Renal pelvis (tissue), 4 donors: ENCODE data around the gene AXIN1. TPM values are rescaled to one million over a fixed set of nuclear protein-coding genes. Genes with fewer than 3 reads are reported as not detected.
"Not testable (repeated sequence)": the region's sequence is repeated elsewhere in the genome, so short reads cannot be mapped to it uniquely, and the experiment has no call there.

Source experiments
- DNase-seq: peaks from one replicate; pipeline ENCODE4 v3.0.0-alpha.2; 2013
- polyA plus RNA-seq, 3 donors: library from polyadenylated mRNA; unstranded; fragments of 120-200 nt; gene quantifications; one replicate each; pipeline ENCODE4 v1.2.1, GENCODE V29; 2013; ENCODE audit not compliant: insufficient read length in 3 of 3

Gene AXIN1
- polyA plus RNA-seq, 3 donors = 21.9 to 22.9 (median 22.7) TPM

DNA sequence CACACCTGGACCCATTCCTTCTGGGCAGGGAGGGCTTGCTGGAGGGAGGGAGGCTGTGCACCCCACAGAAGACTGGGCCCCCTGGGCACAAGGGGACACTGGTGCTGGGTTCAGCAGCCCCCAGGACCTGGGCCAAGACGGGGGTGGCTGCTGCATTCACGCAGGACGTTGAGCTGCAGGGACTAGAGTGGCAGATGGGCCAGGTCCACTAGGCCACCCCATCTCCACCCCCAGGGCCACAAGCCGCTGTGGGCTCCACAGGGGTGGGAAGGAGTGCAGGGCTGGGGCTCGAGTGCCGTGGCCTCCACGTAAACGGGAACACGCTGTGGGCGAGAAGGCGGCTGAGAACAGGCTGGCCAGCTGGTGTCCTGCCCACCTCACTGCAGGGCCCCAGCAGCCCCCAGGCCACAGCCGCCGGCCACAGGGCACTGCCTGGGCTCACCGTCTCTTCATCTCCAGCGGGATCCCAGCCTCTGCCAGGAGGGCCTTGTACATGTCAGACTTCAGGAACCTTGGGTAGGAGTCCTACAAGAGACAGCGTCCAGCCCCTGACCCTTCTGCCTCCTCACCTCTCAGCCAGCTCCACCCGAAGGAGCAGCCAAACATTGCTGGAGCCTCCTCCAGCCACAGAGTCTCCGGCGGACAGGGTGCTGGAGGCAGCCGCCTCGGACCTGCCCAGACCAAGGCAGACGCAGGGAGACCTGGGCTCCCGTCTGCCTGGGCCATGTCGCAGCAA, 83.3 kb downstream of the AXIN1 start:
- DNase-seq = no peak

DNA sequence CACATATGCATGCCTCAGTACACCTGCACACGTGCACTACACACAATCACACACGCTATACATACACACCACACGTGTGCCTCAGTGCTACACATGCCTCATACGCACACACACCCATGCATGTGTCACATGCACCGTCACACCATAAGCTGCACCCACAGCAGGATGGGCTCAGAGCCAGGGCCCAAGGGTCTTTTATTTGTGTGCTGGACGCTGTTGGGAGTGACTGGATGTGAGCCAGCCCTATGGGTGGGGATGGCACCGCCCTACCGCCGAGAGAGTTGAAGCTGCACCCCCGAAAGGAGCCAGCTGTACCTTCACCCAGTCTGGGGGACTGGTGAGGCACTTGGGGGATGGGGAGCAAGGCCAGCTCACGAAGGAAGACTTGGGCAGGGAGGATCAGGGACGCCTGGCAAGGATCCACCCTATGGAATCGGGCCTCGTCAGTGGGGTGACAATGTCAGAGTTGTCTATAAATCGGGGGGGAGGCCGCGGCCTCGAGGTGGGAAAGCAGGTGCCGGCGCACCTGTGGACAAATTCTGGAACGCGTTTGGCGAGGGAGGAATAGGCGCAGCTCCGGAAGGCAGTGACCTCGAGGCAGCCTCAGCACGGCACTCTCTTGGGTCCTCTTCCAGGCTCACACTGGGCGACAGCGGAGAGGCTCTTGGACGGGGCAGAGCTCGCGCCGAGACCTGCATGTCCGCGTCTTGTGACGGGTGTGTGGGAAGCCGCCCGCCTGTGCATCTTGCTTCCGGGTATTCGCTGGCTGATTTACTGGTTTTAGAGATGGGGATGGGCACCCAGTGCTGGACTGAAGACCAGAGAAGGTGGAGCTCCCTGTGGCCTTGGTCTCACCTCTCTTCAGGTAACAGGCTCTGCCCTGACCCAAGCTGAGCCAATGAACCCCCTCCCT, 84.1 kb downstream of the AXIN1 start:
- no peak for DNase-seq

DNA sequence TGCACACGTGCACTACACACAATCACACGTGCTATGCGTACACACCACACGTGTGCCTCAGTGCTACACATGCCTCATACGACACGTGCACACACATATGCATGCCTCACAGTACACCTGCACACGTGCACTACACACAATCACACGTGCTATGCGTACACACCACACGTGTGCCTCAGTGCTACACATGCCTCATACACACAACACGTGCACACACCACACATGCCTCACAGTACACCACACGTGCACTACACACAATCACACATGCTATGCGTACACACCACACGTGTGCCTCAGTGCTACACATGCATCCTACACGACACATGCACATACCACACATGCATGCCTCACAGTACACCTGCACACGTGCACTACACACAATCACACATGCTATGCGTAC, 85.0 kb downstream of the AXIN1 start:
- DNase-seq = not testable (repeated sequence)

DNA sequence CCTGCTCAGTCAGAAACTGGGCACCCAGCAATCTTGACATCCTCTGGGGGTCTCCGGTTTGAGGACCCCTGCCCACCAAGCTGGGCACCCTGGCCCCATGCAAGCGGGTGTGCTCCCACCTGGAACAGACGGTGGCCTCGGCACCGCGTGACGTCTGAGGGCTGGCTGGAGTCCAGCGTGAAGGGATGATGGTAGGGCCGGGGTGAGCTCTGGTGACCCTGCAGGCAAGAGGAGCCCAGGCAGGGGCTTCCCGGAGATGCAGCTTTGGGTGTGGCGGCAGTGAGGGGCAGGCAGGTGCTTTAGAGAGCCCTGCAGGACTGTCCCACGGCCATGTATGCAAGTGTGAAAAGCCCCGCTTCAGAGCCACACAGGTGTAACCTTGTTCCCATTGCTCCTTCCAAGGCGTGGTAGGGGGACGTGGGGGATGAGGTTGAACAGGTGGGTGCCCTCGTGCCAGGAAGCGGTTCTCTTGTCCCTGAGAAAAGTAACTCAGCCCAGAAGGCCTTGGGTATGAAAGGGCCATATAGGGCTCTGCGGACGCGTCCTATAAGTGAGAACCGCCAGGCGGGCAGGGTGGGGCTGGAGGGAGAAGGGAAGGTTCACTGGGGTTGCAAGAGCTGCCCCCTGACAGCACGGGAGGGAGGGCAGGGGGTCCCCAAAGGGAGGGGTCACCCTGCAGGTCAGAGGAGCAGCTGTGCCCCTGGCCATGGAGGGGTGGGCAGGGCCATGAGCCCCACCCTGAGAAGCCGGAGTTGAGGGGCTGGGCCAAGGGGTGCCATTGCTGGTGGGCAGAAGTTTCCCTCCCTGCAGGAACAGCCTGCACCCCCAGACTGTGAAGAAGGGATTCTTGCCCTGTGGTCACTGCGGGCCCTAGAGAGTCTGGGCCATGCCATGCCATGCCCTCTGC, 86.0 kb downstream of the AXIN1 start:
- no peak for DNase-seq

DNA sequence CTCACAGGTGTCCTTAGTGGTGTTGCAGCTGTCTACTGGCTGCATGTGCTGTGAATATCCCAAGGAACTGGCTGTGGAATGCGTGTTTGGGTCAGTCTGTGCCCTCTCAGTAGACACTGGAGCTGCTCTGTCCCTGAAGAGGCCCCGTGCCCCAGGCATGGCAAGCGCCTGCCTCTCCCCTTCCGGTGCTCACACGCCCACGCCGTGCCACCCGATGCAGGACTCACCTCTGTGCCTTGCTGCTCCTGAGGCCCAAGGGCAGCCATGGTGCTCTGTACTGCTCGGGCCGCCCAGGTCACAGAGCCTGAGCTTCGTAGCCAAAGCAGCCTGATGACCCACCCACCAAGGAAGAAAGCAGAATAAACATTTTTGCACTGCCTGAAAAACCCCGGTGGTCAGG, 86.8 kb downstream of the AXIN1 start:
- no peak for DNase-seq

DNA sequence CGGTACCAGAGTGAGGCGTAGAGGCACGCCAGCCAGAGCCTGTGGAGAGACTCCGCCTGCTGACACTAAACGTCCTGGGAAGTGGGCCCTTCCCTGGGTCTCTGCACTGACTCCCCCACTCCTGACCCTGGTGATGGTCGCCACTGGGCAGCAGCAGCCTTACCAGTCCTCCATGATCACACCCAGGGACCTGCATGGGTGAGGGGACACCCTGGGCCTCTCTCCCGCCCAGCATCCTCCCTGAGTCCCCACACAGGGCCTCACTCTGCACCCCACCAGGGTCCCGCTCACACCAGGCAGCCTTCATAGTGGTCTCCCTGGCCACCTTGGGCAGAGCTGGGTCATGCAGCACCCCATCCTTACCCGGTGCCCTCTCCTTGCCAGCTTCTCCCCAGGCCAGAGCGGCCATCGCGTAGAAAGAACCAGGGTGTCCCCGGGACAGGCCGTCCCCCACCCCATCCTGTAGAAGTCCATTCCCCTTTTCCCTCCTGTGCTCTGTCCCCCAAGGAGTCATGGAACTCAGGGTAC, 87.5 kb downstream of the AXIN1 start:
- DNase-seq = no peak

DNA sequence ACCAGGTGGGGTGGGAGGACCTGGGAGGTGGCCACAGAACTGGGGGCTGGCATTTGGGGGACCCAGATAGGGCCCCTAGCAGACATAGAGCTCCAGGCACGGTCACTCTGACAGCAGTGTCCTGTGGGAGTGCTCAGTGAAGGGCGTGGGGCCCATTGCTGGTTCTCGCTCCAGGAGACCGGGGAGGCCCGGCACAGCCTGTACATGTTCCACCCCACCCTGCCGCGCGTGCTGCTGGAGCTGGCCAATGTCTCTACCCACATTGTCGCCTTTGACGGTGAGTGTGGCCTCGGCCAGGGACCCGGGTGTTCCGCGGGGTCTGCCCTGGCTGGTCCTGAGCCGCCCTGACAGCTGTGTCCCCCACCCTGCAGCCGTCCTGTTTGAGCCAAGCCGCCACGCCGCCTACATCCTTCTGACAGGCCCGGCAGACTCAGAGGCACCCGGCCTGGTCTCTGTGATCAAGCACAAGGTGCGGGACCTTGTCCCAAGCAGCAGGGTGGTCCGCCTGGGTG, 88.0 kb downstream of the AXIN1 start:
- DNase-seq = no peak

DNA sequence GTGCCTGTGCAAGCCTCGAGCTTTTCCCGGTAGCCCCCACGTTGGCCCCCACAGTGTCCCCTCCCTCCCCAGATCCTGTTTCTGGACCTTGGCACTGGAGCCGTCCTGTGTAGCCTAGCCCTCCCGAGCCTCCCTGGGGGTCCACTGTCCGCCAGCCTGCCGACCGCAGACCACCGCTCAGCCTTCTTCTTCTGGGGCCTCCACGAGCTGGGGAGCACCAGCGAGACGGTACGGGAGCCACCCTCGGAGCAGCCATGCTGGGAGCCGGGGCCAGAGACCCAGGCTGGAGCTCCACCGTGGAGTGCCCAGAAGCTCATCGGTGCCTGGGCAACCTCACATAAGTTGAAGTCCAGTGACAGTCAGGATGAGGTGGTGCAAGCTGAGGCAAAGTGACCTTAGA, 88.6 kb downstream of the AXIN1 start:
- no peak for DNase-seq

DNA sequence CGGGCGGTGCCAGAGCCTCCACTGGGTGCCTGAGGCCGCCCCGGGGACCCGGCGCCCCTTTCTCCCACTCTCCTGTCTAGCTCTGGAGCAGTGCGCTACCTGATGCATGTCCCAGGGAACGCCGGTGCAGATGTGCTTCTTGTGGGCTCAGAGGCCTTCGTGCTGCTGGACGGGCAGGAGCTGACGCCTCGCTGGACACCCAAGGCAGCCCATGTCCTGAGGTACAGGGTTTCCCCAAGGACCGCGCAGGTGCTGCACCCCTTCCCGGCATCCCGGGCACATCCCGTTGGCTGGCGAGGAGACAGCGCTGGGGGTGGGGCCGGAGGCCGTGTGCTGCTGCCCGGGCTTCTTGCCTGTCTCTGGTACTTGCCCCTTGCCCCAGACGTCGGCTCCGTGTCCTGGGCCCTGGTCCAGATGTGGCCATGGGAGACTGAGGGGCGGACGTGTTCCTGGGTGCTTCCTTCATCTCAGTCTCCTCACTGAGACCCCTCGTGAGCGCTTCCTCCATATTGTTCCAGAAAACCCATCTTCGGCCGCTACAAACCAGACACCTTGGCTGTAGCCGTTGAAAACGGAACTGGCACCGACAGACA, 89.2 kb downstream of the AXIN1 start:
- DNase-seq = no peak

DNA sequence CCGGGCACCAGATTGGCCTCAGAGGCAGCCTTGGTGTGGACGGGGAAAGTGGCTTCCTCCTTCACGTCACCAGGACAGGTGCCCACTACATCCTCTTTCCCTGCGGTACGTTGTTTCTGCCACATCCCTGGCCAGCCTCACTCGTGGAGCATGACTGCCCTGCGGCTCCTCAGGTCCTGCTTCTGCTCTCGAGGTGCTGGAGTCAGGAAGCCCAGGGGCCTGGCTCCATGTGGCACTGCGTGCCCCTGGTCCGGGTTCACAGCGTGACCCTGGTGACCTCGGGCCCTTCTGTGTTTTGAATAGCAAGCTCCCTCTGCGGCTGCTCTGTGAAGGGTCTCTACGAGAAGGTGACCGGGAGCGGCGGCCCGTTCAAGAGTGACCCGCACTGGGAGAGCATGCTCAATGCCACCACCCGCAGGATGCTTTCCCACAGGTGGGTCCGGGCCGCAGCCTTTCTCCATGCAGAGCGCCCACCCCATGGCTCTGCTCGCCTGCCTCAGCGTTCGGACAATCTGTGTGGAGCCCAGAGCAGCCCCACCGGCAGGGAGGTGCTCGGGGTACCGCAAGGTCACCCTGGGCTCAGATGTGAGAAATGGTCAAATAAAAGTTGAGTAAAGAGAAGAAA, 90.3 kb downstream of the AXIN1 start:
- DNase-seq = no peak

DNA sequence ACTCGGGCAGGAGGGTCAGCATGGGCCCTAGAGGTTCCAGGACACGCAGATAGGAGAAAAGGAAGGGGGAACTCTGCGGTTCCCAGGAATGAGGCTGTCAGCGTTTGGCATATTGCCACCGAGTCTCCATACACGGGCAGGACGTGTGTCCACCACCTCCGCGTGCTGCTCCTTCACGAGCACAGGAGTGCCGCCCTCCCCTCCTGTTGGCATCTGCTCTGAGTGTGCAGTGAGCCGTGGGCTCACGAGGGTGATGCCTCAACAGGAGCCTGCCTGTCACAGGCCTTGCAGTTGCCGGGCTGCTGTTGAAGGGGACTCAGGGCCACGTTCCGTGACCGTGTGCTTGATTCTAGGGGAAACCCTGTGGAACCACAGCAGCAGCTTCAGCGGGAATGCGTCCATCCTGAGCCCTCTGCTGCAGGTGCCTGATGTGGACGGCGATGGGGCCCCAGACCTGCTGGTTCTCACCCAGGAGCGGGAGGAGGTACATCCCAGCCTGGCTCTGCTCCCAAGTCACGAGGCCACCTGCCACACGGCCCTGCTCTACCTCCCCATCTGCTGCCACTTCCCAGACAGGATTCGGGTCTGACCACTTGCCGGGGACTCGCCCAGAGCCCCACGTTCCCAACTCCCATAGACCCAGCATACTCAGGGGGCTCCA, 91.4 kb downstream of the AXIN1 start:
- no peak for DNase-seq

DNA sequence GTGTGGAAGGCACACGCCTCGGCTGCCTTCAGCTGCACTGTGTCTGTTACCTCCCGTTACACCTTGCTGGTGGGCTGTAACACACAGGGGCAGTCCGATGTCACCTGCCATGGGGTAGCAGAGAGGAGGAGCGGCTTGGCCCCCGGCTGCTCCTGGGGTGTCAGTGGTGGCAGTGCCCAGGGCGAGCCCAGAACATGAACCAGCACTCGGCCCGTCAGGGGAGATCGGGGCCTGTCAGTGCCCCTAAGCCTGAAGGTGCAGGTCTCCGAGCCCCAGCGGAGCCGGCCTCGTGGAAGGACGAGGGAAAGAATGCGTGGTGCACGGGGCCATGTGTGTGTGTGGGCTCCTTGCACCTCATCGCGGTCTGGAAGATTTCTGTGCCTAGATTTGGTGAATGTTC, 92.2 kb downstream of the AXIN1 start:
- no peak for DNase-seq

DNA sequence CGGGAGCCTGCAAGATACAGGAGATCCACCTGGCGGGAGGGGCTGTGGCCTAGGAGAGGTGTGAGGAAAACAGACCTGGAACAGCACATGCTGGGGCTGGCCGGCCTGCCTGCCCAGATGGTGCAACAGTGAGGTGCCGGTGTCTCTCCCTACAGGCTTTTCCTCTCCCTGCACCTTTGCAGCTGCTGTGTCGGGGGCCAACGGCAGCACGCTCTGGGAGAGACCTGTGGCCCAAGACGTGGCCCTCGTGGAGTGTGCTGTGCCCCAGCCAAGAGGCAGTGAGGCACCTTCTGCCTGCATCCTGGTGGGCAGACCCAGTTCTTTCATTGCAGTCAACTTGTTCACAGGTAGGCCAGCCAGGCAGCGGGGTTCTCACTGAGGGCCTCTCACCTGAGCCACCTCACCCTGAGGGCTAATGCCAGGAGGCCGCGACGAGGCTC, 92.7 kb downstream of the AXIN1 start:
- no peak for DNase-seq

DNA sequence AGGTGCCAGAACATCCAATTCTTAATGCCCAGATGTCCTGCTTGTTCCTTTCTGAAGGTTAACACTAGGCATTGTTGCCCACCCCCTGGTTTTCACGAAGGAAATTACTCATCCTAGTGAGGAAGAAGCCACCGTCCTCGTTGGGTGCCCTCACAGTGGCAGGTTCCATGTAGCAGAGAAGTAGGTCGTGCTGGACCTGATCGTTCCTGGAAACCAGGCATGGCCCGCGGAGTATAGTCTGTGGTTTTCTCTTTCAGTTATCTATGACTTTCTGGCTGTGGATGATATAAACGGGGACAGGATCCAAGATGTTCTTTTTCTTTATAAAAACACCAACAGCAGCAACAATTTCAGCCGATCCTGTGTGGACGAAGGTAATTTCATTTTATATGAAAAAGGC, 93.3 kb downstream of the AXIN1 start:
- DNase-seq = no peak

DNA sequence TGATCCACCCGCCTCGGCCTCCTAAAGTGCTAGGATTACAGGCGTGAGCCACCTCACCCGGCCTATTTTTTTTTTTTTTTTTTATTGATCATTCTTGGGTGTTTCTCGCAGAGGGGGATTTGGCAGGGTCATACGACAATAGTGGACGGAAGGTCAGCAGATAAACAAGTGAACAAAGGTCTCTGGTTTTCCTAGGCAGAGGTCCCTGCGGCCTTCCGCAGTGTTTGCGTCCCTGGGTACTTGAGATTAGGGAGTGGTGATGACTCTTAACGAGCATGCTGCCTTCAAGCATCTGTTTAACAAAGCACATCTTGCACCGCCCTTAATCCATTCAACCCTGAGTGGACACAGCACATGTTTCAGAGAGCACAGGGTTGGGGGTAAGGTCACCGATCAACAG, 94.4 kb downstream of the AXIN1 start:
- not testable (repeated sequence) for DNase-seq

DNA sequence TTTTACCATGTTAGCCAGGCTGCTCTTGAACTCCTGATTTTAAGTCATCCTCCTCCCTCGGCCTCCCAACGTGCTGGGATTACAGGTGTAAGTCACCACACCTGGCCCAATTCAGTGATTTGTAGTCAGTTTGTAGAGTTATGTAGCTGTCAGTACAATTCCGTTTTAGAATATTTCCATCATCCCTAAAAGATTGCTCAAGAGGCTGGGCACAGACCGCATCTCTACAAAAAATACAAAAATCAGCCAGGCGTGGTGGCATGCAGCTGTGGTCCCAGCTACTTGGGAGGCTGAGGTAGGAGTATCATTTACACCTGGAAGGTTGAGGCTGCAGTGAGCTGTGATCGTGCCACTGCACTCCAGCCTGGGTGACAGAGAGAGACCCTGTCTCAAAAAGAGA, 97.3 kb downstream of the AXIN1 start:
- no peak for DNase-seq

DNA sequence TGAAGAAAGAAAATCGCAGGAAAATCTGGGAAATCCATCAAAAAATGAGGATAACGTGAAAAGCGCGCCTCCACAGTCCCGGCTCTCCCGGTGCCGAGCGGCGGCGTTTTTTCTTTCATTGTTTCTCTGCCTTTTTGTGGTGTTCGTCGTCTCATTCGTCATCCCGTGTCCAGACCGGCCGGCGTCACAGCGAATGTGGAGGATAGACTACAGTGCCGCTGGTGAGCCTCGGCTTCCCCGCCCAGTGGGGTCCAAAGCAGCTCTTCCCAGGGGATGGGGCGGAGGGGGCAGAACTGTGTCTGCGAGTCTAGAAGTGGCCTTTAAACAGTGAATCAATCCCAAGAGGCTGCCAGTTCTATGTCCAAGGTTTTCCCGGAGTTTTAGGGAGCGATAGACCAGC, 98.1 kb downstream of the AXIN1 start:
- no peak for DNase-seq

DNA sequence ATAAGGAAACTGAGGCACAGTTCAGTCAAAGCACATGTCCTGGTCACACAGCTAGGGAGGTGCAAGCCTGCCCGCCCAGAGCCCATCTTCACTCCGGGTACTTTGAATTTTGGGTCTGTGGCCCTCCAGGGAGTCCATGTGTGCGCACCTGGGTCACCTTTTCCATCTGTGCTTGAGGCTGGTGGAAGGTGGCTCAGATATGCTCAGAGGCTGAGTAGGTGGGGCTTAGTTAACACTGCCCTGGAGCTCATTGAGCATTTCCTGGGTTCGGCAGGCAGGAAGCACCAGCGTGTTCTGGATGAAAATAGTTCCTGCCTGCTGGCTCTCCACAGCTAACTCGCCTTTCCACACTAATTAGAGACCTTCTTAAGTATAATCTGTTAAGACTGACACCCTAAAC, 98.7 kb downstream of the AXIN1 start:
- no peak for DNase-seq

DNA sequence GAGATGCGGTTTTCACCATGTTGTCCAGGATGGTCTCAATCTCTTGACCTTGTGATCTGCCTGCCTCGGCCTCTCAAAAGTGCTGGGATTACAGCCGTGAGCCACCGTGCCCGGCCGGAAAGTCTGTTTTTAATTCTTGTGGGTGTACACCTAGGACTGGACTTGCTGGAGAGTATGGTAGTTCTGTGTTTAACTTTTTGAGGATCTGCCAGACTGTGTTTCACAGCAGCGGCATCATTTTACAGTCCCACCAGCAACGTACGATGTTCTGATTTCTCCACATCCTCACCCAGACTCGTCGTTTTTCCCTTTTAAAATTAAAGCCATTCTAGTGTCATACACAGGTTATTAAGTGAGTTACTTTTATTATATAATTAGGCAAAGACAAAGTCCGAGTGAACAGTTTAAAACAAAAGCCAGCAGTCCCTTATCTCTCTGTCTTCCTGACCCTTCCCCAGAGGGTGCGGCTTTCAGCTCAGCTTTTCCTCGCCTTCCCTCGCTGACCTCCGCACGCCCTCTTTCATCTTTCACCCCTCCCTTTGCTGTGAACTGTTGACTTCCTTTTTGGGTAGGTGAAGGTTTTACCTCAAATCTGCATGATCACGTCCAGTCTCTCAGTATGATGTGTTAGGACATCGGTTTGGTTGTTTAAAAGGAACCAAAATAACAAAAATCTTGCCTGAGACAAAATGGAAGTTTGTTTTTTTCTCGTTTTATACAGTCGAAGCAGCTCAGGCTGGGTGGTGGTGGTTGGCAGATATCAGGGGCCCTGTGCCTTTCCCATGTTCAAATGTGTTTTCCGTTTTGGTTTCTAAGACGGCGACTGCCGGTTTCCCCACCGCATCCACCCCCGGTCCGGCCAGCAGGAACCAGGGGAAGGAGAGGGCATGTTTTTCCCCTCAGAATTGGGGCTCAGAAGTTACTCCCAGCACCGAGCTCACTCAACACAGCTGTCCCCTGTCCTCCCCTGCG, 99.9 kb downstream of the AXIN1 start:
- DNase-seq = no peak
